ENCODE results near the gene MUC5B.

DNA sequence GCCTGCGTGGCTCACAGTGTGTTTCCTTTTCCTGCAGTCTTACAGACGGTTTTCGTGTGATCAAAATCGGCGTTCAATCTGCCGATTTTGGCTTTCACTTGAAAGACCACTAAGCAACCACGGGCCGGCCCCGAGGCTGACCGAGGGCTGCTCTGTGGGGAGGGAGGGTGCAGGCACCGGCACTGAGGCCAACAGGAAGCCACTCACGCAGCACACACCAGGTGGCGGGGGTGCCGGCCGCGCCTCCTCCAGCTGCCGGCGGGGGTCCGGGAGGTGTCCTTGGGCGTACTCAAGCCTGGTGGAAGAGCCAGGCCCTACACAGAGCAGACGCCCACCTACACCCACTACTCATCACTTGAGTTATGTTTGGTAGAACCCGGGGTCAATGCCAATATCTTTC lies 72.2 kb downstream of the MUC5B start:
- TF ChIP-seq JUNB (CRISPR knock-in tag; IDR thresholded peaks at IDR 0.05; ENCODE audit: borderline replicate concordance) (no peak), ZNF446 (CRISPR knock-in tag; IDR thresholded peaks at IDR 0.05) (no peak), ZNF256 (CRISPR knock-in tag; conservative IDR thresholded peaks at IDR 0.05) (no peak), ZNF766 (CRISPR knock-in tag; IDR thresholded peaks at IDR 0.05; ENCODE audit: borderline replicate concordance) (no peak), CEBPB (IDR thresholded peaks at IDR 0.05; ENCODE audit: borderline replicate concordance, low read depth, low read length) (no peak), CREM (IDR thresholded peaks at IDR 0.05) (no peak), CREM (CRISPR knock-in tag; IDR thresholded peaks at IDR 0.05) (no peak), U2AF2 (IDR thresholded peaks at IDR 0.05; ENCODE audit: low read depth, low read length) (no peak)
- TF ChIP-seq, protein P1, sequence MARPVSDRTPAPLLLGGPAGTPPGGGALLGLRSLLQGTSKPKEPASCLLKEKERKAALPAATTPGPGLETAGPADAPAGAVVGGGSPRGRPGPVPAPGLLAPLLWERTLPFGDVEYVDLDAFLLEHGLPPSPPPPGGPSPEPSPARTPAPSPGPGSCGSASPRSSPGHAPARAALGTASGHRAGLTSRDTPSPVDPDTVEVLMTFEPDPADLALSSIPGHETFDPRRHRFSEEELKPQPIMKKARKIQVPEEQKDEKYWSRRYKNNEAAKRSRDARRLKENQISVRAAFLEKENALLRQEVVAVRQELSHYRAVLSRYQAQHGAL (CRISPR knock-in tag; IDR thresholded peaks at IDR 0.05; ENCODE audit: not compliant biosample characterization) = no peak
- TF ChIP-seq, protein P2, sequence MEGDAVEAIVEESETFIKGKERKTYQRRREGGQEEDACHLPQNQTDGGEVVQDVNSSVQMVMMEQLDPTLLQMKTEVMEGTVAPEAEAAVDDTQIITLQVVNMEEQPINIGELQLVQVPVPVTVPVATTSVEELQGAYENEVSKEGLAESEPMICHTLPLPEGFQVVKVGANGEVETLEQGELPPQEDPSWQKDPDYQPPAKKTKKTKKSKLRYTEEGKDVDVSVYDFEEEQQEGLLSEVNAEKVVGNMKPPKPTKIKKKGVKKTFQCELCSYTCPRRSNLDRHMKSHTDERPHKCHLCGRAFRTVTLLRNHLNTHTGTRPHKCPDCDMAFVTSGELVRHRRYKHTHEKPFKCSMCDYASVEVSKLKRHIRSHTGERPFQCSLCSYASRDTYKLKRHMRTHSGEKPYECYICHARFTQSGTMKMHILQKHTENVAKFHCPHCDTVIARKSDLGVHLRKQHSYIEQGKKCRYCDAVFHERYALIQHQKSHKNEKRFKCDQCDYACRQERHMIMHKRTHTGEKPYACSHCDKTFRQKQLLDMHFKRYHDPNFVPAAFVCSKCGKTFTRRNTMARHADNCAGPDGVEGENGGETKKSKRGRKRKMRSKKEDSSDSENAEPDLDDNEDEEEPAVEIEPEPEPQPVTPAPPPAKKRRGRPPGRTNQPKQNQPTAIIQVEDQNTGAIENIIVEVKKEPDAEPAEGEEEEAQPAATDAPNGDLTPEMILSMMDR (CRISPR knock-in tag; IDR thresholded peaks at IDR 0.05) = no peak
- TF ChIP-seq, protein P3, sequence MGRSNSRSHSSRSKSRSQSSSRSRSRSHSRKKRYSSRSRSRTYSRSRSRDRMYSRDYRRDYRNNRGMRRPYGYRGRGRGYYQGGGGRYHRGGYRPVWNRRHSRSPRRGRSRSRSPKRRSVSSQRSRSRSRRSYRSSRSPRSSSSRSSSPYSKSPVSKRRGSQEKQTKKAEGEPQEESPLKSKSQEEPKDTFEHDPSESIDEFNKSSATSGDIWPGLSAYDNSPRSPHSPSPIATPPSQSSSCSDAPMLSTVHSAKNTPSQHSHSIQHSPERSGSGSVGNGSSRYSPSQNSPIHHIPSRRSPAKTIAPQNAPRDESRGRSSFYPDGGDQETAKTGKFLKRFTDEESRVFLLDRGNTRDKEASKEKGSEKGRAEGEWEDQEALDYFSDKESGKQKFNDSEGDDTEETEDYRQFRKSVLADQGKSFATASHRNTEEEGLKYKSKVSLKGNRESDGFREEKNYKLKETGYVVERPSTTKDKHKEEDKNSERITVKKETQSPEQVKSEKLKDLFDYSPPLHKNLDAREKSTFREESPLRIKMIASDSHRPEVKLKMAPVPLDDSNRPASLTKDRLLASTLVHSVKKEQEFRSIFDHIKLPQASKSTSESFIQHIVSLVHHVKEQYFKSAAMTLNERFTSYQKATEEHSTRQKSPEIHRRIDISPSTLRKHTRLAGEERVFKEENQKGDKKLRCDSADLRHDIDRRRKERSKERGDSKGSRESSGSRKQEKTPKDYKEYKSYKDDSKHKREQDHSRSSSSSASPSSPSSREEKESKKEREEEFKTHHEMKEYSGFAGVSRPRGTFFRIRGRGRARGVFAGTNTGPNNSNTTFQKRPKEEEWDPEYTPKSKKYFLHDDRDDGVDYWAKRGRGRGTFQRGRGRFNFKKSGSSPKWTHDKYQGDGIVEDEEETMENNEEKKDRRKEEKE (IDR thresholded peaks at IDR 0.05) = no peak
- TF ChIP-seq, protein P4, sequence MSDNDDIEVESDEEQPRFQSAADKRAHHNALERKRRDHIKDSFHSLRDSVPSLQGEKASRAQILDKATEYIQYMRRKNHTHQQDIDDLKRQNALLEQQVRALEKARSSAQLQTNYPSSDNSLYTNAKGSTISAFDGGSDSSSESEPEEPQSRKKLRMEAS (IDR thresholded peaks at IDR 0.05) = no peak

All from HepG2 (cell line).